NCI-H526 (cell line): Measurements from ENCODE around the gene TRMT61B.

ENCODE experiments used
- DNase-seq, 2 experiments: peaks; one replicate each; lab custom pipeline; 2025; lab: John Stamatoyannopoulos, UW

TRMT61B gene

DNA sequence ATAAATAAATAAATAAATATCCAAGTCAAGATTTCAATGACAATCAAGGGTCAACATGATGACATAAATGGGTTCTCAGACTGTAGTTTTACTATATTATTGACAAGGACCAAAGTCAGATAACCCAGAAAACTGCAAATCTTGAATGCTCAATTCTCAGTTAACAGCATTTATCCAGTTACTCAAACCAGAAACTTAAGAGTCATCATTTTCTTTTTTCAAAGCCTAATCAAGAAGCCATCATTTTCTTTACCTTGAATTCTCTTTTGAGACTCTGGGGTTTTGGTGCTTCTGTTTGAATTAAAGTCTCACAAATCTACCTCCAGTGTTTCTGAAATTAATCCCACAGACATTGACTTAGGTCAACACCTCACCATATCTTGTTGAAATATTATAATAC, 14.1 kb downstream of the TRMT61B start:
- DNase-seq, result no peak

DNA sequence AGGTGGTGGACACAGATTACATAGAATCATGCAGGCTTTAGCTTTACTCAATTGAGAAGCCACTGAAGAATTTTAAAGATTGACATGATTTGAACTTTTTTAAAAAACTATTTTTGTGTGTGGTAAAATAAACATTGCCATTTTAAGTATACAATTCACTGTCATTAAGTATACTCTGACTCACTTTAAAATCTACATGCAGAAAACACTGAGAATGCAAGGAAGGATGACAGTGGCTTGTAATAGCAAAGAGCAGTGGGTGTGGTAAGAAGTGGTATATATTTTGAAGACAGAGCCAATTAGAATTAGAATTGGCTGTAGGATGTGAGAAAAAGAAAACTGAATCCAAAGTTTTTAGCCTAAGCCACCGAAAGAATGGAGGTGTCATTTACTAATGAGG, 14.9 kb downstream of the TRMT61B start:
- DNase-seq, result no peak

GRCh38 chr2:28842042-28842441, 28.1 kb downstream of the TRMT61B start:
- no peak for DNase-seq

DNA sequence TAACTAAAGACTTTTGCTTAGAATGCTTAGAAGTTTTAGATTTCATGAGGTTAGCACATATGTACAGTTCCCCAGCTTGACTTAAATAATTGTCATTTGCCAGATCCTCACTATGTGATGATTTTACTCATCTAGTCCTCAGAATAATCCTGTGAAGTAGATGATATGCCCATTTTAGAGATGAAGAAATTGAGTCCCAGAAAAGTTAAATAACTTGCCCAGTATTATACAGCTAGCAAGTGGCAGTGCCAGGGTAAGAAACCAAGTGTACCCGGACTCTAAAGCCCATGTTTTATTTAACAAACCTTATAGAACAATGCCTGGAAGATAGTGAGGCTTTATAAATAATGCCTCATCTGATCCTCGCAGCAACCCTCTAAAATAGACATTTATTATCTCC, 31.1 kb downstream of the TRMT61B start:
- DNase-seq, result no peak

GRCh38 chr2:28835781-28836180, 34.3 kb downstream of the TRMT61B start:
- no peak for DNase-seq

GRCh38 chr2:28833740-28834470, 36.2 kb downstream of the TRMT61B start:
- no peak for DNase-seq

- DNase-seq, result no peak
Observed at GRCh38 chr2:28828382-28828781, 41.7 kb downstream of the TRMT61B start.

GRCh38 chr2:28824870-28825269, 45.2 kb downstream of the TRMT61B start:
- DNase-seq, result no peak

DNA sequence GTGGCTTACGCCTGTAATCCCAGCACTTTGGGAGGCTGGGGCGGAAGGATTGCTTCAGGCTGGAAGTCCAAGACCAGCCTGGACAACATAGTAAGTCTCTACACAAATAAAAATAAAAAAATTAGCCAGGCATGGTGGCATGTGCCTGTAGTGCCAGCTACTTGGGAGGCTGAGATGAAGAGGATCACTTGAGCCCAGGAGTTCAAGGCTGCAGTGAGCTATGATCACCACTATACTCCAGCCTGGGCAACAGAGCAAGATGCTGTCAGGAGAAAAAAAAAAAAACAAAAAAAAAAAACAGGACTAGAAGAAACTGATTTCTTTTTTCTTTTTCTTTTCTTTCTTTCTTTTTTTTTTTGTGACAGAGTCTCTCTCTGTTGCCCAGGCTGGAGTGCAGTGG, 45.9 kb downstream of the TRMT61B start:
- DNase-seq, result no peak

- DNase-seq, result no peak
Observed at GRCh38 chr2:28822036-28822435, 48.1 kb downstream of the TRMT61B start.

DNA sequence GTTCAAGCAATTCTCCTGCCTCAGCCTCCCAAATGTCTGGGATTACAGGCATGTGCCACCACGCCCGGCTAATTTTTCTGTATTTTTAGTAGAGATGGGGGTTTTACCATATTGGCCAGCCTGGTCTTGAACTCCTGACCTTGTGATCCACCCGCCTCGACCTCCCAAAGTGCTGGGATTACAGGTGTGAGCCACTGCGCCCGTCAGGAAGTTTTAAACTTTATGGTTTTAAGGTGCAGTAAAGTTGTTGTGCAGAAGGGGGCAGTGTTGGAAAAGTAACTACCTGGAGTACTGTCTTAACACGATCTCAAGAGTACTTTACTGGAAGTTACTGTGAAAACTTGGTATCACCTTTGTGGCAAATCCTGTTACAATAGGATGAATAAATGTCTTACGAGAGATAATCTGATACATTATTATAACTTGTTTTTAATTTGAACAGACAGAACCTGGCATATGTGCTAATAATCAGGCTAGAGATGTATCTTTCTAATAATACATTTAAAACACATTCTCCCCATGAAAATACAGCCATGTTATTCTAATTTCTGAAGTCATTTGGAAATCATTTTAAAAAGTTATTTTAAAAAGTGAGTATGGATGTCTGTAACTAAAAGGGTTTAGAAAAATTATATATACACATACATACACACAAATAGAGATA, 48.7 kb downstream of the TRMT61B start:
- peak; percentile 26 to 52 for DNase-seq

DNA sequence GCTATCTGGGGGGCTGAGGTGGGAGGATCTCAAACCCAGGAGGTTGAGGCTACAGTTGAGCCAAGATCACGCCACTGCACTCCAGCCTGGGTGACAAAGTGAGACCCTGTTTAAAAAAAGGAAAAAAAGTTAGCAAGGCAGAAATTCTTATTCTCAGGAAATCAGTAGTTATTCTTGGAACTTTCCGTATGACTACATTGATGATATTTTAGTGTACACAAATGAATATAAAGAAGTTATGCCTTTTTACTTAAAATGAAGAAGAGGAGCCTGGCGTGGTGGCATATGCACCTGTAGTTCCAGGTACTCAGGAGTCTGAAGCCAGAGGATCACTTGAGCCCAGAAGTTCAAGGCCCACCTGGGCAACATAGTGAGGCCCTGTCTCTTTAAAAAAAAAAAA, 52.1 kb downstream of the TRMT61B start:
- DNase-seq, result no peak

GRCh38 chr2:28810384-28811285, 59.5 kb downstream of the TRMT61B start, which contains the start of gene SPDYA:
SPDYA (plus strand) TSS chr2:28810834; CDS start chr2:28816015, 5,181 bp downstream.
- peak; percentile 23 to 83 for DNase-seq

GRCh38 chr2:28809927-28810326, 60.2 kb downstream of the TRMT61B start:
- no peak for DNase-seq

- DNase-seq, result no peak
Observed at GRCh38 chr2:28802975-28803429, 67.1 kb downstream of the TRMT61B start.

DNA sequence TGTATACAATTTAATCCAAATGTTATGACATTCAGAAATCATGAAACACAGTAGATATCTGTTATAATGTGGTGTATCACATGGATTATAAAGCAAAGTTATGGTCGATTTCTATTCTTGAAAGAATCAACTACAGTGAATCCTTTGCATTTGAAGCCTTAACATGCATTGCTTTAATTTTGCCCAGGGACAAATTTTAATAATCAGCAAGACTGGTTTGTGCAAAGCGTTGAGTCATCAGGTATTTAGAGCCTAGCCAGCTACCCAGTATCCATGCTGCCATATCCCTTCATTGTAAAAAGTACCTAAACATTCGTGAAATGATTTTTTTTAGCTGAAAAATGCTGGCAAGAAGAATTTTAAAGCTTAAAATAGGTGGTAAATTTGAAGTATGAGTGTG, 68.4 kb downstream of the TRMT61B start:
- no peak for DNase-seq
